ENCODE data around the gene RIN1. TPM values are rescaled to one million over a fixed set of nuclear protein-coding genes. Genes with fewer than 3 reads are reported as not detected.

RIN1 gene
- total and polyA plus RNA-seq, 2 donors (not counting 1 experiment from before 2014, with no cell fraction given): 0.72 to 1.7 TPM

GRCh38 chr11:66291706-66292542, 44.3 kb downstream of the RIN1 start, which contains the start of gene TMEM151A:
TMEM151A (plus strand) TSS chr11:66291894; CDS start chr11:66292014, 120 bp downstream.
- DNase-seq: peak; percentile 62
- Histone ChIP-seq H3K27ac (ENCODE audit: low read length in 2 of 2) (no peak within 1 kb of the TSS), H3K4me2 (replicated peaks; ENCODE audit: low read depth, low read length, poor library complexity, severe bottlenecking) (peak within 1 kb of the TSS; percentile 96)

More at GRCh38 chr11:66291706-66292542, 44.3 kb downstream of the RIN1 start, which contains the start of gene TMEM151A:
- Mint-ChIP-seq H3K9me3 (ENCODE audit: insufficient read depth) (no peaks in the 10 kb centered on the region), H3K4me1 (peaks cover 34% of the 10 kb centered on the region), H3K4me3 (peak within 1 kb of the TSS; percentile 95), H3K27ac (no peak within 1 kb of the TSS), H3K27me3 (peaks cover 18% of the 10 kb centered on the region)
- WGBS (ENCODE audit: insufficient coverage): 3% methylated on average over 95 of the region's 95 CpGs
- Histone ChIP-seq H3K4me1 (ENCODE audit: control insufficient read depth in 2 of 2, insufficient read depth in 2 of 2, low read length in 2 of 2) (peaks cover 34 to 39% of the 10 kb centered on the region in 2 donors), H3K36me3 (replicated peaks in 1 of 2; ENCODE audit: control extremely low read depth in 1 of 2, control insufficient read depth in 1 of 2, extremely low read depth in 1 of 2, insufficient read depth in 2 of 2, low read length in 1 of 2) (no peaks in the 10 kb centered on the region), H3K27me3 (replicated peaks in 1 of 4; ENCODE audit: control extremely low read depth in 1 of 4, control insufficient read depth in 3 of 4, insufficient read depth in 4 of 4, low read length in 3 of 4) (peaks cover 2 to 33% (median 15%) of the 10 kb centered on the region in 4 experiments), H3K79me2 (ENCODE audit: control insufficient read depth, insufficient read depth, low read length) (peaks cover 19% of the 10 kb centered on the region), H4K20me1 (ENCODE audit: control insufficient read depth, insufficient read depth, low read length, poor library complexity, severe bottlenecking) (peaks cover 12% of the 10 kb centered on the region), H3K9ac (ENCODE audit: low read length) (peak within 1 kb of the TSS; percentile 58), H3K4me3 (ENCODE audit: control extremely low read depth in 1 of 5, extremely low read depth in 1 of 5, insufficient read depth in 1 of 5, low read depth in 2 of 5, low read length in 4 of 5) (peak within 1 kb of the TSS in 3 of 5 experiments; percentile 50 to 55 (median 53)), H3K9me3 (ENCODE audit: control extremely low read depth in 1 of 3, control insufficient read depth in 2 of 3, insufficient read depth in 1 of 3, low read length in 2 of 3) (peaks cover 0 to 4% (median 0%) of the 10 kb centered on the region in 3 donors), H2AFZ (ENCODE audit: insufficient read depth, low read depth, low read length, poor library complexity, severe bottlenecking) (peak within 1 kb of the TSS; percentile 71)
- no peak for TF ChIP-seq EZH2 (IDR thresholded peaks at IDR 0.05; ENCODE audit: borderline replicate concordance, insufficient read depth, low read depth, low read length, poor library complexity, severe bottlenecking)
- TF ChIP-seq, protein P1, sequence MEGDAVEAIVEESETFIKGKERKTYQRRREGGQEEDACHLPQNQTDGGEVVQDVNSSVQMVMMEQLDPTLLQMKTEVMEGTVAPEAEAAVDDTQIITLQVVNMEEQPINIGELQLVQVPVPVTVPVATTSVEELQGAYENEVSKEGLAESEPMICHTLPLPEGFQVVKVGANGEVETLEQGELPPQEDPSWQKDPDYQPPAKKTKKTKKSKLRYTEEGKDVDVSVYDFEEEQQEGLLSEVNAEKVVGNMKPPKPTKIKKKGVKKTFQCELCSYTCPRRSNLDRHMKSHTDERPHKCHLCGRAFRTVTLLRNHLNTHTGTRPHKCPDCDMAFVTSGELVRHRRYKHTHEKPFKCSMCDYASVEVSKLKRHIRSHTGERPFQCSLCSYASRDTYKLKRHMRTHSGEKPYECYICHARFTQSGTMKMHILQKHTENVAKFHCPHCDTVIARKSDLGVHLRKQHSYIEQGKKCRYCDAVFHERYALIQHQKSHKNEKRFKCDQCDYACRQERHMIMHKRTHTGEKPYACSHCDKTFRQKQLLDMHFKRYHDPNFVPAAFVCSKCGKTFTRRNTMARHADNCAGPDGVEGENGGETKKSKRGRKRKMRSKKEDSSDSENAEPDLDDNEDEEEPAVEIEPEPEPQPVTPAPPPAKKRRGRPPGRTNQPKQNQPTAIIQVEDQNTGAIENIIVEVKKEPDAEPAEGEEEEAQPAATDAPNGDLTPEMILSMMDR (IDR thresholded peaks at IDR 0.05): no peak
- ATAC-seq (ENCODE audit: low read depth): no peak
- intact Hi-C loops (cut with micrococcal nuclease): no loop called here
- POLR2A ChIA-PET: no interaction called here
- CTCF ChIA-PET: interaction anchor here (1.2 to 1.5 kb wide), 4 partner anchors 9 to 94 kb away, joined by 4 to 5 read pairs (median 4); no protein-coding TSS in a partner anchor
